Erythroblast (primary cell): ENCODE data around the gene CANT1.

ENCODE experiments used
- GATA1 ChIP-seq: IDR thresholded peaks from 2 replicates; pipeline ENCODE4 v1.6.1; 2011; ENCODE audit warnings: low read depth, mild to moderate bottlenecking, control low read depth, low read length, moderate library complexity
- POLR2A ChIP-seq: IDR thresholded peaks from 2 replicates; pipeline ENCODE4 v1.6.1; 2011; ENCODE audit warnings: mild to moderate bottlenecking, low read length

GRCh38 chr17:79034931-79035485 is 25.4 kb upstream of the CANT1 start:
- TF ChIP-seq POLR2A (no peak), GATA1 (no peak)
